ENCODE measurements around the gene LRRC75B.
"Not testable (repeated sequence)": the region's sequence is repeated elsewhere in the genome, so short reads cannot be mapped to it uniquely, and the experiment has no call there.

Gene LRRC75B

DNA sequence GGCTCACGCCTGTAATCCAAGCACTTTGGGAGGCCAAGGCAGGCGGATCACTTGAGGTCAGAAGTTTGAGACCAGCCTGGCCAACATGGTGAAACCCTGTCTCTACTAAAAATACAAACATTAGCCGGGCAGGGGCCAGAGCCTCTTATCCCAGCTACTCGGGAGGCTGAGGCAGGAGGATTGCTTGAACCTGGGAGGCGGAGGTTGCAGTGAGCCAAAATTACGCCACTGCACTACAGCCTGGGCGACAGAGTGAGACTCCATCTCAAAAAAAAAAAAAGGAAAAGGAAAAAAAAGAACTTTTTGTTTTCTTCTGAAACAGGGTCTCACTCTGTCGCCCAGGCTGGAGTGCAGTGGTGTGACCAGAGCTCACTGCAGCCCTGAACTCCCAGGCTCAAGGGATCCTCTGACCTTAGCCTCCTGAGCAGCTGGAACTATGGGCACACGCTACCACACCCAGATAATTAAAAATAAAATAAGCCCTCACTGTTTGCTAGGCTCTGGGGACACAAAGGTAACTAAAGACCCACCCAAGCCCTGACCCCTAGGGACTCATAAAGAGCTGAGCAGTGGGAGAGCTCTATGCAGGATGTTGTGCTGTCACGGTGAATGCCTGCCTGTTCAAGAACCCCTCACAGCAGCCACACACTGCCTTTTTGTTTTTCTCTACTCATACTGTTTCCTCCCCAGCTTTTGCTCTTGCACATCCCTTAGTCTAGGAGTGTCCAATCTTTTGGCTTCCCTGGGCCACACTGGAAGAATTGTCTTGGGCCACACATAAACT, 40.2 kb downstream of the LRRC75B start:
- not testable (repeated sequence) for DNase-seq

DNA sequence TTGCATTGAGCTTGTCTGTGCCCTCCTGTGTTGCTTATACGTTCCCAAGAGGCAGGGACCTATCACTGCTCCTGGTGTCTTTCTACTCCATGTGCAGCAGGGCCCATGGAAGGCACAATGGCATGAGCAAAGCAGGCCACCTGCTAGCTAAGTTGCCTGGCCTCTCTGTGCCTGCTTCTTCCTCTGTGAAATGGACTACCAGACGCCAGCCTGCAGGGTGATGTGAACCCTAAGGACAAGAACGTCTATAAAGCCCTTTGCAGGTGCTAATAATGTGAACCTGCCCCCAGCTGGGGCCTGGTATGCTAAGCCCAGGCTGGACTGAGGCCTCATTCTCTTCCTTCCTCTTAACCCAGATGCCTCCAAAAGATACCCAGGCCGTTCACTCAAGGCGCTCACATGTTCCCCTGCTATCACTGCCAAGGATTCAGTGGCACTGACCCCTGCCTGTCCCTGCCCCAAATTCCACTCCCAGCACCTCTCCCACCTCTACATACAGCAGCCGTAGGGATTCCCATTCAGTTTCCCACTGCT, 41.9 kb downstream of the LRRC75B start:
- DNase-seq: no peak

DNA sequence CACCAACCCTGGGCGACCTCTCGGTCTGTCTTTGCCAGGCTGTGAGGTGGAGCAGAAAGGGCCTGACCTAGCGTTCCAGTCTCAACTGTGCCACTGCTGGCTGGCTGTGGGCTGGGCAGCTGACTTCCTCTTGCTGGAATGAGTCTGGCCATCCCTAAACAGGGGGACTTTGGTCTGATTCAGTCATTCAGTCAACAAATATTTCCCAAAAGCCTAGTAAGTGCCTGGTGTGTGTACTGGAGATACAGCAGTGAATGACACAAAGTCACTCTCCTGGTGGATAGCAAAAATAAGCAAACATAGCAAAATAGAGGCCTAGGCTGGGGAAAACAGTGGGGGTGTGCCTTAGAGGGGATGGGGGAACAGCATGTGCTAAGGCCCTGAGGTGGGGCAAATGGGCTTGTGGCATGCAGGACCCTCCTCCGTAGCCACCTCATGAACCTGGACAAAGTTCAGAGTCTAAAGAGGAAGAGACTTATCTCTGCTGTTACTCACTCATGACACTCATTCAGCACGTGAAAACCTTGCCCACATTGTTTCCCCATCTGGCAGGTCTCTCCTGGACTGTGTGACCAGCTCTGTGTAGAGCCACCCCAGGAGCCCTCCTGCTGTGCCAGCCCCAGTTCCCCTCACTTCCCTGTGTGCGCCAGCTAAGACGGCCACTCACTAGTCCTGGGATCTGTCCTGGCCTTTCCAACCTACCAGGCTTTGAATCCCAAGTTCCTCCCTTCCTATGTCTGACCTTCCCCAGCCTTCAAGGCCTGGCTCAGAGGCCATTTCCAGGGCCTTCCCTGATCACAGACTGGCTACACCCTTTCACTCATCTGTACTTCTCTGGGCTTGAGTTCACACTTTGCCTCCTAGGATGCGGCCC, 42.6 kb downstream of the LRRC75B start:
- DNase-seq: no peak

DNA sequence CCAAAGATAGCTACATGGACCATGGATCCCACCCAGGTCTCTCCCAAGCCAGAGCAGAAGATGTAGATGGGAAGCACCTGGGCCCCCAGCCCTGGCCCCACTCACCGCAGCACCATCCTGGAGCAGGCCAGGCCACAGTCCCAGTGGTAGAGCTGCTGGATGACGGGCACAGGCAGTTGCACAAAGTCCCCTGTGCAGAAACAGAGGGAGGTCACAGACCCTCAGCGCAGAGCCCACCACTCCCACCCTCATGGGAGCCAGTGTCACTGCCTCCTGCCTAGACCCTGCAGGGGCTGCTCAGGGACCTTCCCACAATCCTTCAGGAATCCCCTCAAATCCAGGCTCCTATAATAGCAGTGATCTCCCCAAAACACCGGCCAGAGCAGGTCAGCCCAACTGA, 44.1 kb downstream of the LRRC75B start:
- DNase-seq: no peak

DNA sequence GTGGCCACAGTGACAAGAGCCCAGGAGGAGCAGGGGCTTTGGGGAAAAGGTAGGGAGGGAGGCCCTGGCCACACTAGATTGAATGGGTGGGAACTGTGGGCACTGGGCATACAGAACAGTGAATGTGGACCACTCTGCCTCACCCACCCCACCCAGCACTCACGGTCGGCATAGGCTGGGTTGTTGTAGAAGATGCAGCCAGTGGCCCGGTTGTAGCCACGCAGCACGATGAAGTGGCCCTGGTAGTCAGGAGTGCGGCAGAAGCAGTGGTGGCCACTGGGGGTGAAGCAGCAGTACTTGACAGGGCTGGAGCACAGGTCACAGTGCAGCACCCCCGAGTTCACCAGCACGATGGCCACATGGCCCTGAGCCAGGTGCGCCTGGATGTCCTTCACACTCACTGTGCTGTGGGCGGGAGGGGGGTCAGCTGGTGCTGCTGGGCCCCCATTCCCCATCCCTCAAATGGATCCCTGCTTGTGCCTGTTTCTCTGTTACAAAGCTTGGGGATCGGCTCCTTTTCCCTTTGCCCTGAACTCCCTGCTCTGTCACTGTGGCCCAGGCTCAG, 49.1 kb downstream of the LRRC75B start:
- DNase-seq: no peak

DNA sequence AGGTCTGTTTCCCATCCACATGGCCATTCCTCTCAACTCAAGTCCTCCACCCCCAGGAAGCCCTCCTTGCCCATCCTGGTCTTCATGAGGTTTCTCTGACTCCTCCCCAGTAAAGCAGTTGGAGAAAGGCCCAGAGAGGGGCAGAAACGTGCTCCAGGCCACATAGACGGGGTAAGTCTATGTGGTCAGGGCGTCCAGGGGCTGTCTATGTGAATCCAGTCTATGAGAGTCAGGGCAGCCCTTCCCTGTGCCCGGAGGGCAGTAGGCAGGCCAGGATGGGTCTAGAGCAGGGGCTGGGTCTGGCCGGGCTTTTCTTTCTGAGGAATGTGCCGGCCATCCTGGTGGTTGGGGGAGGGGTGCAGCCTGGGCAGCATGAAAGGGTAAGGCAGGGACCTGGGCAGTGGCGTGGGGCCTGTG, 49.7 kb downstream of the LRRC75B start:
- DNase-seq: no peak

DNA sequence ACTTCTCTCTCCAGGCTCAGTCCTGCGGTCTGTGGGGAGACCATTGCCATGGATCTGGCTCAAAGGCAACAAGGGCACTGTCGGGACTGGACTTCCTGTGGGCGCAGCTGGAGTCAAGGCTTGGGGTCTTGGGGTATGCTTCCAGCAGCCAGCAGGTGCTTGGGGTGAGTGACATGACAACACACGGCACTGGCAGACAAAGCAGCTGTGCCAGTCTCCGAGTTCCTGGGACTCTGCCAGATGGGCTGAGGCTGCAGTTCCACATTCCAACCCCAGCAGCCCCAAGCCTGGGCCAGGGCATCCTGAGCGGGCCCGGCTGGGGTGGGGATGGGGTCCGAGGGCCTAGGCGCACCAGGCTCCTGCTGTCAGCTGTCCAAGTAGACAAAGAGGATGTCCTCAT, 50.2 kb downstream of the LRRC75B start:
- DNase-seq: no peak

DNA sequence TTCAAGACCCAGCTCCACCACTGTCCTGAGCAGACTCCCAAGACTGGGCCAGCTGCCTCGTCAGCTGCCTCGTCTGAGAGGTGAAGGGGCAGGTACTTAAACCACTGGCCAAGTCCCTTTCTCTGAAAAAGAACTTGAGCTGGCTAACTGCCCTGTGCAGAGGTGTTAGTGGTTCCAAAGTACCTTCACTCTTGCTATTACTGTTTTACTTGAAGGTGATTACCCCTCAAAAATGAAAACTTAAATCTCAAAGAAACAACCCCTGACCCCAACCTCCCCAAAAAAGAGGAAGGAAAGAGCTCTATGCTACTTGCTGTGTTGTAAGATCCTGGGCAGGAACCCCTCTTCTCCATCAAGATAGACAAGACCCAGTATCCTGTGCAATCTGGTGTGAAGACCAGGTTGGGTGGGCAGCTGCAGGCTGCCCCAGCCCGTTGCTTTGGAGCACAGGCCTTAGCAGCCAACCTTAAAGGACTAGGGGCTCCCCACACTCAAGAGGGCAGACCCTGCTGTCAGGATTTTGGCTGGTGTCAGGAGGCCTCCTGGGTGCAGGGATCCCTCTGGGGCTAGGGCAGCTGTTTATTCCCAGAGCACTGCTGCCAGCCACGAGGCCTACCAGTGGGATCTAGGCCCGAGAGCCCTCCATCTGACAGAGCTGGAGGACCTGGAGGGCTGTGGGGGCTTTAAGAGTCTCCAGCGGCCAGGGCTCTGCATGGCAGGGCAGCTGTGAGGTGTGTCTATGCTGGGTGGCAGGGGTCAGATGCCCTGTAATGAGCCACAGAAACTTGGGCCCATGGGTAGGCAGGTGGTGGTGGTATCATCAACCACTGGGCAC, 51.0 kb downstream of the LRRC75B start:
- DNase-seq: no peak

DNA sequence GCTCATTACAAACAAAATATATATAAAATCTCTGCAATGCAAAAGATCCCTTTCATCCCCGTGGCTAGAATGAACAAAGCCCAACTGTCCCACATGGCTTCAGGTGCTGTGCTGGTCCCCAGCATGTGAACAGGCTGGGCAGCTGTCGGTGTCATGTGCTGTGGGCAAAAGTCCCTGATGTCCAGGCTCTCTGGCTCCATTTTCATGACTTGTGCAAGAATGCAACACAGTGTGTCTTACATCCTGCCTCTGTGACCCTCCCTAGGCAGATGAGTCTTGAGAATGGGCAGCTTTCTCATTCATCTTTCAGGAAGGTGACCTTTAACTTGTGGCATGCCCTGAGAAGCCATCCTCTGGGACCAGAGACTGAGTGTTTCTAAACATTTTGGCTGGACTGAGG, 52.4 kb downstream of the LRRC75B start:
- DNase-seq: no peak

DNA sequence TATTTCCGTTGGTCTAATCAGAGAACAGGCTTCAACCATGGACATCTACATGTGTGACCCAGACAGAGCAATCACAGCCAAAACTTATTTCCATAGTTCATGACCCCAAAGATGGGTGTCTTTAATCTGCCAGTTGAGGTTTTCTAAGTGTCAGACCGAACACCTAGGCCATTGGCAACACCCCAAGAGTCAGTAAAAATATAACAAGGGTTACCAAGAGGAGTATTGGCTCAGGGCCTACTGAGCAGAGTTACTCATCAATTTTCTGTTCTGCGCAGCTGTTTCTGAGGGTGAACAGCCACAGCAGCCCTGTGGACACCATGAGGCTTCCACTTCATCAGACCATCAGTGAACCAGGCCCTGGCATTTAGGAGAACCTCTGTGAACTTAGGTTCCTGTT, 56.8 kb downstream of the LRRC75B start:
- DNase-seq: no peak

Measured in NCI-H2171 (cell line).